HepG2 (cell line): Measurements from ENCODE around the gene CCNQ. TPM values are rescaled to one million over a fixed set of nuclear protein-coding genes. Genes with fewer than 3 reads are reported as not detected.

Experiments
- ATAC-seq: fragments of 200-7000 bp; cut with Tn5 transposase; 3 replicates; pipeline ENCODE4 v1.9.1; 2020; ENCODE audit warnings: mild to moderate bottlenecking, moderate library complexity
- BruUV-seq: library from RNA; stranded (reverse); fragments of 400-500 nt; replicated peaks from 2 replicates; lab custom pipeline; 2021; lab: Mats Ljungman, UMichigan
- CTCF ChIA-PET: fragments of 300-600 bp; formaldehyde crosslinking; extraction: SDS; loops from one replicate; lab custom pipeline; 2021; ENCODE audit warnings: low total read pairs, inconsistent platforms, low intra/inter-chr PET ratio; lab: Yijun Ruan, JAX
- POLR2A ChIA-PET: fragments of 350-600 bp; sonication (Branson Sonifier 250); formaldehyde crosslinking; loops from one replicate; lab custom pipeline; 2020; ENCODE audit warnings: antibody characterized with exemption, inconsistent platforms; lab: Yijun Ruan, JAX
- DNase-seq: peaks from one replicate; pipeline ENCODE4 v3.0.0-alpha.2; 2015; ENCODE audit warnings: low spot score
- FAIRE-seq: peaks from 3 replicates; lab custom pipeline; 2011; peaks lifted over from hg19 to GRCh38; lab: Jason Lieb, UNC
- H2AFZ ChIP-seq: one replicate; pipeline ENCODE4 v1.6.1; 2011; ENCODE audit warnings: low read length, inconsistent platforms
- H3K27ac ChIP-seq: fragments of 300-600 bp; 3 replicates; pipeline ENCODE4 v1.8.0; 2011; ENCODE audit warnings: mixed run types, mild to moderate bottlenecking, mixed read lengths, low read length, inconsistent platforms; ENCODE audit not compliant: insufficient read depth; ENCODE audit errors: extremely low read length
- H3K27me3 ChIP-seq, 2 experiments: fragments of 200-600 bp in 1 of 2; 2 replicates in 1 of 2; 3 replicates in 1 of 2; pipeline versions ENCODE4 v1.6.0 to v1.8.0; 2011; ENCODE audit warnings: low read length in 2 of 2, mild to moderate bottlenecking in 2 of 2, moderate library complexity in 2 of 2, inconsistent platforms in 1 of 2; ENCODE audit not compliant: insufficient read depth in 2 of 2, control insufficient read depth in 1 of 2
- H3K36me3 ChIP-seq, 2 experiments: fragments of 200-600 bp in 1 of 2; replicated peaks in 1 of 2; 2 replicates in 1 of 2; 3 replicates in 1 of 2; pipeline versions ENCODE4 v1.5.1 to v1.8.0; 2011; ENCODE audit warnings: low read length in 2 of 2, inconsistent platforms in 1 of 2; ENCODE audit not compliant: insufficient read depth in 2 of 2, control insufficient read depth in 1 of 2
- H3K4me1 ChIP-seq: 2 replicates; pipeline ENCODE4 v1.5.1; 2012; ENCODE audit warnings: low read length, inconsistent platforms; ENCODE audit not compliant: insufficient read depth
- H3K4me2 ChIP-seq: 2 replicates; pipeline ENCODE4 v1.6.0; 2011; ENCODE audit warnings: low read depth, low read length, inconsistent platforms
- H3K4me3 ChIP-seq, 3 experiments: fragments of 200-600 bp in 1 of 3; sonication (generic), shearing (Covaris generic) in 1 of 3; replicated peaks in 1 of 3; 2 replicates each; pipeline ENCODE4 v1.5.1; 2011 to 2016; ENCODE audit warnings: low read length in 3 of 3, inconsistent platforms in 2 of 3, low read depth in 2 of 3, mild to moderate bottlenecking in 2 of 3, control low read depth in 1 of 3, mixed read lengths in 1 of 3; ENCODE audit not compliant: insufficient read depth in 1 of 3
- H3K79me2 ChIP-seq: one replicate; pipeline ENCODE4 v1.6.1; 2011; ENCODE audit warnings: low read length, inconsistent platforms; ENCODE audit not compliant: insufficient read depth
- H3K9ac ChIP-seq: 2 replicates; pipeline ENCODE4 v1.6.0; 2011; ENCODE audit warnings: mild to moderate bottlenecking, low read depth, low read length, inconsistent platforms; ENCODE audit not compliant: insufficient read depth
- H3K9me3 ChIP-seq: 2 replicates; pipeline ENCODE4 v1.5.1; 2012; ENCODE audit warnings: mild to moderate bottlenecking, low read length
- H4K20me1 ChIP-seq: 2 replicates; pipeline ENCODE4 v1.6.0; 2011; ENCODE audit warnings: inconsistent platforms, mild to moderate bottlenecking, low read length, moderate library complexity; ENCODE audit not compliant: insufficient read depth
- BRD4 ChIP-seq: sonication (generic); formaldehyde crosslinking; IDR thresholded peaks from 2 replicates; pipeline ENCODE4 v1.4.0; 2020; ENCODE audit warnings: missing genetic modification reagents
- CEBPB ChIP-seq: IDR thresholded peaks from 2 replicates; pipeline ENCODE4 v1.6.1; 2011; ENCODE audit warnings: low read depth, low read length, improper control_type of control experiment, borderline replicate concordance
- ERF ChIP-seq: IDR thresholded peaks from 2 replicates; pipeline ENCODE4 v1.6.1; 2018; ENCODE audit warnings: missing biosample characterization, missing genetic modification reagents
- HNF4A ChIP-seq: sonication (generic); formaldehyde crosslinking; IDR thresholded peaks from 2 replicates; pipeline ENCODE4 v1.4.0; 2020; ENCODE audit warnings: missing genetic modification reagents
- POLR2AphosphoS2 ChIP-seq: IDR thresholded peaks from 2 replicates; pipeline ENCODE4 v1.6.1; 2011; ENCODE audit warnings: low read depth, low read length, improper control_type of control experiment
- RARA ChIP-seq: IDR thresholded peaks from 2 replicates; pipeline ENCODE4 v1.6.1; 2016; ENCODE audit warnings: missing genetic modification reagents, missing compliant biosample characterization
- SMARCC2 ChIP-seq: fragments of 450-650 bp; IDR thresholded peaks from 2 replicates; pipeline ENCODE4 v1.6.1; 2017; ENCODE audit warnings: antibody characterized with exemption, mild to moderate bottlenecking
- WGBS: methylation state at CpG from one replicate; pipeline ENCODE4 v1.1.6; 2017; ENCODE audit warnings: low lambda C conversion rate; 5-methylcytosine and 5-hydroxymethylcytosine counted together
- in situ Hi-C: cut with HindIII; loops from 2 replicates; pipeline ENCODE4 v1.10.0; 2017; ENCODE audit warnings: low pct_unique_long_range_greater_than_20kb; ENCODE audit not compliant: extremely low pct_ligation_motif_present
- intact Hi-C: fragments of 100-400 bp; cut with micrococcal nuclease; formaldehyde crosslinking; loops from one replicate; pipeline ENCODE4 v1.10.0; 2022; ENCODE audit not compliant: unreplicated experiment
- polyA plus RNA-seq, 8 experiments: library from polyadenylated mRNA; depleted of rRNA in 3 of 8; stranded (reverse) in 7 of 8; unstranded in 1 of 8; fragments of >200 nt; fragmentation: Illumina TruSeq in 4 of 8; extraction: Trizol in 4 of 8; gene quantifications; 2 replicates each; pipeline versions ENCODE4 v1.2.1 to v1.2.3, GENCODE V29; 2011 to 2016; ENCODE audit warnings: low read depth in 4 of 8, missing spikeins in 1 of 8, mixed read lengths in 1 of 8; ENCODE audit not compliant: insufficient read depth in 1 of 8
- total RNA-seq, 5 experiments: library from RNA; depleted of rRNA; stranded (reverse); fragments of >200 nt; fragmentation: Illumina TruSeq; extraction: Trizol; gene quantifications; 2 replicates each; pipeline ENCODE4 v1.2.3, GENCODE V29; 2016; ENCODE audit warnings: low read depth in 1 of 5
- TF ChIP-seq, protein P1 (sequence below): IDR thresholded peaks from 2 replicates; pipeline ENCODE4 v1.4.0; 2020; ENCODE audit warnings: mild to moderate bottlenecking, missing genetic modification reagents
- TF ChIP-seq, protein P2 (sequence below): sonication (generic); formaldehyde crosslinking; conservative IDR thresholded peaks from 2 replicates; pipeline ENCODE4 v1.8.1; 2023; ENCODE audit warnings: missing genetic modification reagents
- TF ChIP-seq, protein P3 (sequence below): sonication (generic); formaldehyde crosslinking; IDR thresholded peaks from 2 replicates; pipeline ENCODE4 v1.5.1; 2020; ENCODE audit warnings: missing genetic modification reagents, mild to moderate bottlenecking, borderline replicate concordance
- TF ChIP-seq, protein P4 (sequence below), 2 experiments: sonication (generic) in 1 of 2; formaldehyde crosslinking in 1 of 2; IDR thresholded peaks; 2 replicates each; pipeline versions ENCODE4 v1.4.0 to v1.6.1; 2016 to 2020; ENCODE audit warnings: borderline replicate concordance in 1 of 2, low read depth in 1 of 2, mild to moderate bottlenecking in 1 of 2, missing genetic modification reagents in 1 of 2

Gene CCNQ
- total and polyA plus RNA-seq, 2 of the 13 experiments (the other 11 are each of a cell fraction or from before 2014, with no cell fraction given) = 15.0 to 25.5 TPM

GRCh38 chrX:153622661-153623309 is 23.8 kb upstream of the CCNQ start:
- H3K9ac ChIP-seq = peak overlapping the region; percentile 95
- H3K36me3 ChIP-seq = no peaks in the 10 kb centered on the region
- H3K9me3 ChIP-seq = no peaks in the 10 kb centered on the region
- under 1% methylated on average over 13 of the region's 17 CpGs for WGBS
- in situ Hi-C loops = no loop called here
- ChIA-PET POLR2A (interaction anchor here (1.0 to 11.8 kb wide), 10 partner anchors 9 to 152 kb away, joined by 3 to 596 read pairs (median 6); partner anchors contain the start of genes CCNQ, DUSP9 and HAUS7), CTCF (no interaction called here)
- no peaks in the 10 kb centered on the region for H4K20me1 ChIP-seq
- ATAC-seq (peak; percentile 48), FAIRE-seq (peak; percentile 99), DNase-seq (peak; percentile 88)
- H2AFZ ChIP-seq = no peak overlapping the region
- no peaks in the 10 kb centered on the region for H3K27me3 ChIP-seq
- H3K4me2 ChIP-seq = peak overlapping the region; percentile 91
- H3K27ac ChIP-seq = peak overlapping the region; percentile 100
- no TSS peak for BruUV-seq
- peaks cover 68% of the 10 kb centered on the region for H3K4me1 ChIP-seq
- H3K79me2 ChIP-seq = peaks cover 22% of the 10 kb centered on the region
- intact Hi-C loops = loop anchor here (1.0 to 2.0 kb wide), 3 partner anchors 12 to 22 kb away; no protein-coding TSS in a partner anchor
- peak overlapping the region; percentile 45 to 77 (median 69); a peak in 5 of 6 replicates for H3K4me3 ChIP-seq
- TF ChIP-seq POLR2AphosphoS2 (no peak), CEBPB (peak; percentile 52), RARA (CRISPR knock-in tag) (peak; percentile 5; the same call in 1 of the 2 replicates), ERF (no peak), HNF4A (CRISPR knock-in tag) (peak; percentile 44), SMARCC2 (no peak), BRD4 (CRISPR knock-in tag) (peak; percentile 37; the same call in 1 of the 2 replicates)
- TF ChIP-seq, protein P1, sequence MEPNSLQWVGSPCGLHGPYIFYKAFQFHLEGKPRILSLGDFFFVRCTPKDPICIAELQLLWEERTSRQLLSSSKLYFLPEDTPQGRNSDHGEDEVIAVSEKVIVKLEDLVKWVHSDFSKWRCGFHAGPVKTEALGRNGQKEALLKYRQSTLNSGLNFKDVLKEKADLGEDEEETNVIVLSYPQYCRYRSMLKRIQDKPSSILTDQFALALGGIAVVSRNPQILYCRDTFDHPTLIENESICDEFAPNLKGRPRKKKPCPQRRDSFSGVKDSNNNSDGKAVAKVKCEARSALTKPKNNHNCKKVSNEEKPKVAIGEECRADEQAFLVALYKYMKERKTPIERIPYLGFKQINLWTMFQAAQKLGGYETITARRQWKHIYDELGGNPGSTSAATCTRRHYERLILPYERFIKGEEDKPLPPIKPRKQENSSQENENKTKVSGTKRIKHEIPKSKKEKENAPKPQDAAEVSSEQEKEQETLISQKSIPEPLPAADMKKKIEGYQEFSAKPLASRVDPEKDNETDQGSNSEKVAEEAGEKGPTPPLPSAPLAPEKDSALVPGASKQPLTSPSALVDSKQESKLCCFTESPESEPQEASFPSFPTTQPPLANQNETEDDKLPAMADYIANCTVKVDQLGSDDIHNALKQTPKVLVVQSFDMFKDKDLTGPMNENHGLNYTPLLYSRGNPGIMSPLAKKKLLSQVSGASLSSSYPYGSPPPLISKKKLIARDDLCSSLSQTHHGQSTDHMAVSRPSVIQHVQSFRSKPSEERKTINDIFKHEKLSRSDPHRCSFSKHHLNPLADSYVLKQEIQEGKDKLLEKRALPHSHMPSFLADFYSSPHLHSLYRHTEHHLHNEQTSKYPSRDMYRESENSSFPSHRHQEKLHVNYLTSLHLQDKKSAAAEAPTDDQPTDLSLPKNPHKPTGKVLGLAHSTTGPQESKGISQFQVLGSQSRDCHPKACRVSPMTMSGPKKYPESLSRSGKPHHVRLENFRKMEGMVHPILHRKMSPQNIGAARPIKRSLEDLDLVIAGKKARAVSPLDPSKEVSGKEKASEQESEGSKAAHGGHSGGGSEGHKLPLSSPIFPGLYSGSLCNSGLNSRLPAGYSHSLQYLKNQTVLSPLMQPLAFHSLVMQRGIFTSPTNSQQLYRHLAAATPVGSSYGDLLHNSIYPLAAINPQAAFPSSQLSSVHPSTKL (CRISPR knock-in tag) = peak; percentile 16; the same call in 1 of the 2 replicates
- TF ChIP-seq, protein P2, sequence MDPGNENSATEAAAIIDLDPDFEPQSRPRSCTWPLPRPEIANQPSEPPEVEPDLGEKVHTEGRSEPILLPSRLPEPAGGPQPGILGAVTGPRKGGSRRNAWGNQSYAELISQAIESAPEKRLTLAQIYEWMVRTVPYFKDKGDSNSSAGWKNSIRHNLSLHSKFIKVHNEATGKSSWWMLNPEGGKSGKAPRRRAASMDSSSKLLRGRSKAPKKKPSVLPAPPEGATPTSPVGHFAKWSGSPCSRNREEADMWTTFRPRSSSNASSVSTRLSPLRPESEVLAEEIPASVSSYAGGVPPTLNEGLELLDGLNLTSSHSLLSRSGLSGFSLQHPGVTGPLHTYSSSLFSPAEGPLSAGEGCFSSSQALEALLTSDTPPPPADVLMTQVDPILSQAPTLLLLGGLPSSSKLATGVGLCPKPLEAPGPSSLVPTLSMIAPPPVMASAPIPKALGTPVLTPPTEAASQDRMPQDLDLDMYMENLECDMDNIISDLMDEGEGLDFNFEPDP (CRISPR knock-in tag) = no peak
- TF ChIP-seq, protein P3, sequence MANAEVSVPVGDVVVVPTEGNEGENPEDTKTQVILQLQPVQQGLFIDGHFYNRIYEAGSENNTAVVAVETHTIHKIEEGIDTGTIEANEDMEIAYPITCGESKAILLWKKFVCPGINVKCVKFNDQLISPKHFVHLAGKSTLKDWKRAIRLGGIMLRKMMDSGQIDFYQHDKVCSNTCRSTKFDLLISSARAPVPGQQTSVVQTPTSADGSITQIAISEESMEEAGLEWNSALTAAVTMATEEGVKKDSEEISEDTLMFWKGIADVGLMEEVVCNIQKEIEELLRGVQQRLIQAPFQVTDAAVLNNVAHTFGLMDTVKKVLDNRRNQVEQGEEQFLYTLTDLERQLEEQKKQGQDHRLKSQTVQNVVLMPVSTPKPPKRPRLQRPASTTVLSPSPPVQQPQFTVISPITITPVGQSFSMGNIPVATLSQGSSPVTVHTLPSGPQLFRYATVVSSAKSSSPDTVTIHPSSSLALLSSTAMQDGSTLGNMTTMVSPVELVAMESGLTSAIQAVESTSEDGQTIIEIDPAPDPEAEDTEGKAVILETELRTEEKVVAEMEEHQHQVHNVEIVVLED (CRISPR knock-in tag) = 0 out of 2 replicates have a peak, but pooled peaks have one; percentile 11
- TF ChIP-seq, protein P4, sequence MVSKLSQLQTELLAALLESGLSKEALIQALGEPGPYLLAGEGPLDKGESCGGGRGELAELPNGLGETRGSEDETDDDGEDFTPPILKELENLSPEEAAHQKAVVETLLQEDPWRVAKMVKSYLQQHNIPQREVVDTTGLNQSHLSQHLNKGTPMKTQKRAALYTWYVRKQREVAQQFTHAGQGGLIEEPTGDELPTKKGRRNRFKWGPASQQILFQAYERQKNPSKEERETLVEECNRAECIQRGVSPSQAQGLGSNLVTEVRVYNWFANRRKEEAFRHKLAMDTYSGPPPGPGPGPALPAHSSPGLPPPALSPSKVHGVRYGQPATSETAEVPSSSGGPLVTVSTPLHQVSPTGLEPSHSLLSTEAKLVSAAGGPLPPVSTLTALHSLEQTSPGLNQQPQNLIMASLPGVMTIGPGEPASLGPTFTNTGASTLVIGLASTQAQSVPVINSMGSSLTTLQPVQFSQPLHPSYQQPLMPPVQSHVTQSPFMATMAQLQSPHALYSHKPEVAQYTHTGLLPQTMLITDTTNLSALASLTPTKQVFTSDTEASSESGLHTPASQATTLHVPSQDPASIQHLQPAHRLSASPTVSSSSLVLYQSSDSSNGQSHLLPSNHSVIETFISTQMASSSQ (IDR thresholded peaks at IDR 0.05; ENCODE audit: low read depth) = peak; percentile 78; the same call in 1 of the 2 replicates
- TF ChIP-seq, protein P4 (CRISPR knock-in tag; IDR thresholded peaks at IDR 0.05; ENCODE audit: borderline replicate concordance) = no peak; the same call in 1 of the 2 replicates
